Liver (tissue), 9 donors: ENCODE results near the gene BANK1. TPM values are rescaled to one million over a fixed set of nuclear protein-coding genes. Genes with fewer than 3 reads are reported as not detected.

Experiments used
- DNase-seq: peaks from one replicate; pipeline ENCODE4 v3.0.0-alpha.2; 2017; ENCODE audit warnings: low spot score
- H3K27ac ChIP-seq, 2 donors: one replicate each; pipeline ENCODE4 v1.7.0; 2013; ENCODE audit warnings: inconsistent platforms in 2 of 2, low read length in 2 of 2, control low read depth in 1 of 2, low read depth in 1 of 2, mild to moderate bottlenecking in 1 of 2
- H3K27me3 ChIP-seq, 4 donors: one replicate each; pipeline versions ENCODE4 v1.6.1 to v1.7.0; 2013; ENCODE audit warnings: low read length in 3 of 4, inconsistent platforms in 1 of 4, mild to moderate bottlenecking in 1 of 4, moderate library complexity in 1 of 4; ENCODE audit not compliant: control insufficient read depth in 4 of 4, insufficient read depth in 4 of 4
- H3K36me3 ChIP-seq, 4 donors: one replicate each; pipeline versions ENCODE4 v1.6.1 to v1.7.0; 2013; ENCODE audit warnings: low read length in 3 of 4, mild to moderate bottlenecking in 3 of 4, low read depth in 1 of 4, moderate library complexity in 1 of 4; ENCODE audit not compliant: control insufficient read depth in 4 of 4, insufficient read depth in 3 of 4
- H3K4me1 ChIP-seq, 4 donors: one replicate each; pipeline versions ENCODE4 v1.6.1 to v1.7.0; 2013; ENCODE audit warnings: low read length in 3 of 4, mild to moderate bottlenecking in 3 of 4, moderate library complexity in 1 of 4; ENCODE audit not compliant: control insufficient read depth in 4 of 4, insufficient read depth in 4 of 4
- H3K4me3 ChIP-seq, 3 donors: one replicate each; pipeline versions ENCODE4 v1.6.1 to v1.7.0; 2013; ENCODE audit warnings: low read length in 3 of 3, control low read depth in 1 of 3, low read depth in 1 of 3, mild to moderate bottlenecking in 1 of 3
- H3K9ac ChIP-seq, 2 donors: one replicate each; pipeline ENCODE4 v1.7.0; 2013; ENCODE audit warnings: low read length in 2 of 2, mild to moderate bottlenecking in 2 of 2, moderate library complexity in 2 of 2, control low read depth in 1 of 2, low read depth in 1 of 2
- H3K9me3 ChIP-seq, 4 donors: one replicate each; pipeline versions ENCODE4 v1.6.1 to v1.7.0; 2013; ENCODE audit warnings: low read length in 3 of 4; ENCODE audit not compliant: control insufficient read depth in 4 of 4
- ATF3 ChIP-seq: IDR thresholded peaks from 2 replicates; pipeline ENCODE4 v1.6.1; 2016; ENCODE audit warnings: antibody characterized with exemption
- CTCF ChIP-seq: fragments of 150-350 bp; IDR thresholded peaks from 2 replicates; pipeline ENCODE4 v1.5.1; 2017; ENCODE audit warnings: improper control_type of control experiment, low read depth, low read length; ENCODE audit not compliant: missing input control
- EGR1 ChIP-seq, 2 donors: IDR thresholded peaks; 2 replicates each; pipeline ENCODE4 v1.6.1; 2016 to 2018; ENCODE audit warnings: antibody characterized with exemption in 2 of 2, low read depth in 2 of 2
- FOXA1 ChIP-seq: IDR thresholded peaks from 2 replicates; pipeline ENCODE4 v1.6.1; 2016; ENCODE audit warnings: antibody characterized with exemption
- FOXA2 ChIP-seq: IDR thresholded peaks from 2 replicates; pipeline ENCODE4 v1.6.1; 2016; ENCODE audit warnings: antibody characterized with exemption
- GABPA ChIP-seq, 2 donors: IDR thresholded peaks in 1 of 2; conservative IDR thresholded peaks in 1 of 2; 2 replicates each; pipeline ENCODE4 v1.6.1; 2016; ENCODE audit warnings: antibody characterized with exemption in 2 of 2, mild to moderate bottlenecking in 1 of 2, moderate library complexity in 1 of 2
- HNF4A ChIP-seq, 2 donors: conservative IDR thresholded peaks; 2 replicates each; pipeline ENCODE4 v1.6.1; 2016; ENCODE audit warnings: antibody characterized with exemption in 2 of 2, mild to moderate bottlenecking in 2 of 2
- HNF4G ChIP-seq: IDR thresholded peaks from 2 replicates; pipeline ENCODE4 v1.6.1; 2016; ENCODE audit warnings: antibody characterized with exemption
- JUND ChIP-seq, 2 donors: IDR thresholded peaks; 2 replicates each; pipeline ENCODE4 v1.6.1; 2016; ENCODE audit warnings: antibody characterized with exemption in 2 of 2
- NR2F2 ChIP-seq: IDR thresholded peaks from 2 replicates; pipeline ENCODE4 v1.6.1; 2016; ENCODE audit warnings: antibody characterized with exemption
- RAD21 ChIP-seq, 2 donors: IDR thresholded peaks; 2 replicates each; pipeline ENCODE4 v1.6.1; 2016; ENCODE audit warnings: antibody characterized with exemption in 2 of 2, mild to moderate bottlenecking in 2 of 2
- REST ChIP-seq: IDR thresholded peaks from 2 replicates; pipeline ENCODE4 v1.6.1; 2016; ENCODE audit warnings: antibody characterized with exemption, mild to moderate bottlenecking
- SP1 ChIP-seq: IDR thresholded peaks from 2 replicates; pipeline ENCODE4 v1.6.1; 2018; ENCODE audit warnings: antibody characterized with exemption, mild to moderate bottlenecking
- TAF1 ChIP-seq: conservative IDR thresholded peaks from 2 replicates; pipeline ENCODE4 v1.6.1; 2016; ENCODE audit warnings: antibody characterized with exemption, mild to moderate bottlenecking
- YY1 ChIP-seq: IDR thresholded peaks from 2 replicates; pipeline ENCODE4 v1.6.1; 2016; ENCODE audit warnings: antibody characterized with exemption, mild to moderate bottlenecking
- WGBS: extraction: QIAGEN DNeasy Blood & Tissue Kit; methylation state at CpG from one replicate; pipeline ENCODE4 v1.1.7; 2013; 5-methylcytosine and 5-hydroxymethylcytosine counted together
- polyA plus RNA-seq, 2 donors: library from polyadenylated mRNA; stranded (reverse) in 1 of 2; unstranded in 1 of 2; fragments of 200-250 nt in 1 of 2; fragments of >200 nt in 1 of 2; fragmentation: Nextera tagmentation in 1 of 2; extraction: Ambion mirVana in 1 of 2; gene quantifications; one replicate each; pipeline versions ENCODE4 v1.2.1 to v1.2.3, GENCODE V29; 2013 to 2015
- total RNA-seq, 2 donors: library from RNA; depleted of rRNA; stranded (reverse); fragments of >200 nt; gene quantifications; one replicate each; pipeline ENCODE4 v1.2.3, GENCODE V29; 2014
- TF ChIP-seq, protein P1 (sequence below): IDR thresholded peaks from 2 replicates; pipeline ENCODE4 v1.6.1; 2016; ENCODE audit warnings: antibody characterized with exemption
- donor health status: healthy.
- donor health status: healthy.
- donor health status: healthy.
- donor health status: healthy.
- donor health status: healthy.

The BANK1 gene
- total and polyA plus RNA-seq, 4 donors: 0.06 to 1.7 (median 0.35) TPM

- no peak for DNase-seq
- TF ChIP-seq TAF1 (no peak), SP1 (no peak), JUND (IDR thresholded peaks at IDR 0.05) (no peak), YY1 (no peak), HNF4A (conservative IDR thresholded peaks at IDR 0.05) (no peak), HNF4G (no peak), ATF3 (no peak), CTCF (no peak), EGR1 (IDR thresholded peaks at IDR 0.05; ENCODE audit: low read depth in 2 of 2) (no peak), NR2F2 (no peak), RAD21 (IDR thresholded peaks at IDR 0.05) (no peak), REST (no peak), GABPA (IDR thresholded peaks at IDR 0.05 in 1 of 2, conservative IDR thresholded peaks at IDR 0.05 in 1 of 2) (no peak), FOXA2 (no peak), FOXA1 (no peak)
- TF ChIP-seq, protein P1, sequence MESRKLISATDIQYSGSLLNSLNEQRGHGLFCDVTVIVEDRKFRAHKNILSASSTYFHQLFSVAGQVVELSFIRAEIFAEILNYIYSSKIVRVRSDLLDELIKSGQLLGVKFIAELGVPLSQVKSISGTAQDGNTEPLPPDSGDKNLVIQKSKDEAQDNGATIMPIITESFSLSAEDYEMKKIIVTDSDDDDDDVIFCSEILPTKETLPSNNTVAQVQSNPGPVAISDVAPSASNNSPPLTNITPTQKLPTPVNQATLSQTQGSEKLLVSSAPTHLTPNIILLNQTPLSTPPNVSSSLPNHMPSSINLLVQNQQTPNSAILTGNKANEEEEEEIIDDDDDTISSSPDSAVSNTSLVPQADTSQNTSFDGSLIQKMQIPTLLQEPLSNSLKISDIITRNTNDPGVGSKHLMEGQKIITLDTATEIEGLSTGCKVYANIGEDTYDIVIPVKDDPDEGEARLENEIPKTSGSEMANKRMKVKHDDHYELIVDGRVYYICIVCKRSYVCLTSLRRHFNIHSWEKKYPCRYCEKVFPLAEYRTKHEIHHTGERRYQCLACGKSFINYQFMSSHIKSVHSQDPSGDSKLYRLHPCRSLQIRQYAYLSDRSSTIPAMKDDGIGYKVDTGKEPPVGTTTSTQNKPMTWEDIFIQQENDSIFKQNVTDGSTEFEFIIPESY: no peak
- Histone ChIP-seq H3K4me3 (no peak overlapping the region), H3K9ac (no peak overlapping the region), H3K4me1 (no peaks in the 10 kb centered on the region), H3K36me3 (no peaks in the 10 kb centered on the region), H3K9me3 (no peaks in the 10 kb centered on the region), H3K27me3 (no peaks in the 10 kb centered on the region), H3K27ac (no peak overlapping the region)
- WGBS: 87% methylated on average over 1 of the region's 1 CpG
Observed at GRCh38 chr4:101931619-101932018, 141.1 kb downstream of the BANK1 start.

GRCh38 chr4:101933855-101934254 is 143.3 kb downstream of the BANK1 start:
- Histone ChIP-seq H3K9ac (no peak overlapping the region), H3K4me1 (no peaks in the 10 kb centered on the region), H3K4me3 (no peak overlapping the region), H3K27me3 (no peaks in the 10 kb centered on the region), H3K9me3 (no peaks in the 10 kb centered on the region), H3K27ac (no peak overlapping the region), H3K36me3 (no peaks in the 10 kb centered on the region)
- WGBS: 58% methylated on average over 3 of the region's 3 CpGs
- DNase-seq: no peak
- TF ChIP-seq, protein P1: no peak
- no peak for TF ChIP-seq NR2F2
- no peak for TF ChIP-seq CTCF
- TF ChIP-seq SP1: no peak
- TF ChIP-seq GABPA (IDR thresholded peaks at IDR 0.05 in 1 of 2, conservative IDR thresholded peaks at IDR 0.05 in 1 of 2): no peak
- no peak for TF ChIP-seq FOXA1
- TF ChIP-seq FOXA2: no peak
- no peak for TF ChIP-seq HNF4G
- TF ChIP-seq RAD21 (IDR thresholded peaks at IDR 0.05): no peak
- TF ChIP-seq JUND (IDR thresholded peaks at IDR 0.05): no peak
- no peak for TF ChIP-seq EGR1 (IDR thresholded peaks at IDR 0.05; ENCODE audit: low read depth in 2 of 2)
- TF ChIP-seq HNF4A (conservative IDR thresholded peaks at IDR 0.05): no peak
- no peak for TF ChIP-seq ATF3
